Hematopoietic multipotent progenitor cell treated with erythropoietin and hydrocortisone succinate and interleukin-3 and kit ligand, for 6 days (in vitro differentiated cells): ENCODE data around the gene SLC6A4.

Experiments
- DNase-seq: peaks from one replicate; pipeline ENCODE4 v3.0.0-alpha.2; 2015

SLC6A4 gene

DNA sequence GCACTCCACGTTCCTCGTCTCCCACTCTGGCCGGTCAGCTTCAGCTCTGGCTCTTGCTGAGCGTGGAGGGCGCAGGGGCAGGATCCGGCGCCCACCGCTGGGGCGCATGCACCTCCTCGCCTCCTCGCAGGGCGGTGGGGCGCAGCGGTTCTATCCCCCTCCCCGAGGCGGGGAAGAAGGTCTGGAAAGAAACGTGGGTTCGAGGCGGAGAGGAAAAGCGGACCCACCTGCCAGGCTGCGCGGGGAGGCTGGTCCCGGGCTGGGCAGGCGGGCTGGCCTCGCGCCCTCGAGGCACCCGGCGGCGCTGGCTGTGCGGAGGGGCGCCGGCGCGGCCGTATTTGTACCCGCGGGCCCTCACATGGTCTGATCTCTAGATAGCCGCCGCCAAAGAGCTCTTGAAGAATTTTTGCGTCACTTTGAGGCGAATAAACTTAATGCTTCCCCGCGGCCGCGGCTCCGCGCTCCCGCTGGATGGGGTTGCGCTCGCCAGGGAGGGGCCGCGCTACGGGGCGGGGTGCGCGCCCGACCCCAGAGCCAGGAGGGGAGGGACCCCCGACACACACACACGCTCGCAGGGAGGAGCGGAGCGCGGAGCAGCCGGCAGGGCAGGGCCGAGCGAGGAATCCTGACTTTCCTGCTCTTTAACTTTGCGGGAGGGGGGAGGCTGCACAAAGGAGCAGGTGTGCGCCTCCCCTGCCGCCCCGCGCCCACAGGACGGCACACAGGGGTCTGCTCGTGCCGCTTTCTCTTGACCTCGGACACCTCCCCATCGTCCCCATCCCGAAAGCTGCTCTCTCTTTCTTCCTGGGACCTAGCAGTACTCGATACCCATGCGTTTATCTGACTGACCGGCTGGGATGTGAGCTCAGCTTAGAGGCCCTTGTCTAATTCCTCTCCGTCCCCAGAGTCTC lies at the start of gene SLC6A4:
SLC6A4 (minus strand) TSS at position 312 of the 911 bp plus-strand sequence. CDS start 13,739 bp downstream, outside the sequence.
- peak; percentile 54 for DNase-seq

DNA sequence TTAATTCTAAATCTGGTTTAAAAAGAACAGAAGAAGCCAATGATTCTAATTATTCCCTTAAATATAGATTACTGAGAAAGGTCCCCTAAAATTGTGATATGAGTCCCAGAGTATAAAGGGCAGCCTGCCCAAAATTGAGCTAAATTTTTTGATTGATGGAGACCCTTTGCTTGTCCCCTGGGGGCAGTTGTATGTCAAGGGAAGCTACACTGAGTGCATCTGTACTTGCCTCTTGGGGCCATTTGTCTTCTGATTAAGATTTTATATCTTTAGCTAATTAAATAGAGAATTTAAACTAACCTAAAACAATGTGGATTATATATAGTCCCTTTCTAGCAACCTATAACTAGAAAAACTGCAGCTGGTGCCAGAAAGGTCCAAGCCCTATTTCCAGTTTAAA lies 43.7 kb upstream of the SLC6A4 start:
- no peak for DNase-seq

DNA sequence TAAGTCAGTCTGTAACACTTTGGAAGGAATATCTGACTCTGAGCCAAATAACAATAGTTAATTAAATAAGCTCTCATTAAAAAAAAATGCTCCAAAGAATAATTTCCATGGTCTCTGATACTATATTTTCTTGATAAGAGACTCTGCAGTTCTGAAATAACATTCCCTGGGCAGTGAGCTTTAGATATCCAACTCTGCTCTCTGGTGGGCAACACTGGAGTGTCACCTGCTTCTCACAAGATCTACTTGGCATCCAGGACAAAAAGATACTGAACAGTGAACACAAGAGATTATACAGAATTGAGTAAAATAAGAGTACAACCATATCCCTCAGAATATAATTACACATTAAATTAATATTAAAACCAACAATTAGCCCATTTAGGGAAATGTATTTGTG lies 42.5 kb upstream of the SLC6A4 start:
- DNase-seq: peak; percentile 71

DNA sequence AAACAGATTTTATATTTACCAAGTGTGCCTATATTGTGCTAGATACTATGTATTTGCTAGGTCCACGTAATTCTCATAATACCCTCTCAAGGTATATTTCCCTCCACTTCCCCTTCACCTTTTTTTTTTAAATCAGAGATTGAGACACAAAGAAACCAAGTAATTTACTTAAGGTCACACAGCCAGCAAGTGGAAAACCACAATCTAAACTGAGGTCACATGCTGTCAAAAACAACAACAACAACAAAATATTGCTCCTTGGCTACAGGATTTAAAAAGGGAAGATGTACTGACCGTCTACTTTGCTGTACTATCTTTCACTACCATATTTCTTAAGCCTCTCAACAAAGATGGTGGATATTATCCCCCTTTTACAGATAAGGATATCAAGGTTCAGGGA lies 40.4 kb upstream of the SLC6A4 start:
- no peak for DNase-seq

DNA sequence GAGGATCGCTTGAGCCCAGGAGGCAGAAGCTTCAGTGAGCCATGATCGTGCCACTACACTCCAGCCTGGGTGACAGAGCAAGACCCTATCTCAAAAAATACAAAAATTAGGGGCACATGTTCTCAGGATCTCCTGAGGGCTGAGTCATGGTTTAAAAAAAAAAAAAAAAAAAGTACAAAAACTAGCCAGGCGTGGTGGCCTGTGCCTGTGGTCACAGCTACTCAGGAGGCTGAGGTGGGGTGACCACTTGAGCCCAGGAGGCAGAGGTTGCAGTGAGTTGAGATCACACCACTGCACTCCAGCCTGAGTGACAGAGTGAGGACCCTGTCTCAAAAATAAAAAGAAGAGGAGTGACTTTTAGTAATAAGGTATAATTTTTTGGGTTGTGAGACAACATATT lies 39.4 kb upstream of the SLC6A4 start:
- no peak for DNase-seq

DNA sequence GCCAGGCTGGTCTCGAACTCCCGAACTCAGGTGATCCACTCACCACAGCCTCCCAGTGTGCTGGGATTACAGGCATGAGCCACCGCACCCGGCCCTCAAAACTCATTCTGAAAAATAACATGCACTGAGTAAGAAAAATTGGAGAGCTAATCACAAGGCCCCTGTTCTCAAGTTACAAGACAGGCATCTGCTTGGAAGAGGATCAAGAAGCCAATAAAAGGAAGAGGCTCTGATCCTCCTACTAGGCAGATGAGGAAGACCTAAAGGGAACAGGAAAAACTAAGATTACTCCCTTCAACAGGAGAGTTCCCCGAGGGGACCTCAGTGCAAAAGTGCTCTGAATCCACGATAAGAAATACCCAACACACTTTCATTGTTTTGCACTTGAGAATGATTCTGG lies 37.9 kb upstream of the SLC6A4 start:
- no peak for DNase-seq

DNA sequence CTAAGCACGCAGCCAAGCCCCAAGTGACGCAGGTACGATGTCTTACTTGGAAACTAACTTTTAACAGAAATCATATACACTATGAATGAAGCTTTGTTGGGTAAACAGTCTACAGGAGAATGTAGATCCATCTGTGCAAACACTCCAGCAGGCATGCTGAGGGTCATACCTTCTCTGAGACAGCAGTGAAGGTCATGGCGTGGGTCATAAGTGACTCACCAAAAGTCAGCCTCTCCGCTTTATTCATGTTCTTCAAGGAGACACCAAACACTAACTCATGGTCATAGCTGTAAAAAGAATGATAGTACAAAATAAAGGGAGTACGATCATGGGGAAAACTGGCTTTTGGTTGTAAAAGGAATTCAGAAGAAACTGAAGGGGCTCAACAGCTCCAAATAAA lies 35.6 kb upstream of the SLC6A4 start:
- no peak for DNase-seq

DNA sequence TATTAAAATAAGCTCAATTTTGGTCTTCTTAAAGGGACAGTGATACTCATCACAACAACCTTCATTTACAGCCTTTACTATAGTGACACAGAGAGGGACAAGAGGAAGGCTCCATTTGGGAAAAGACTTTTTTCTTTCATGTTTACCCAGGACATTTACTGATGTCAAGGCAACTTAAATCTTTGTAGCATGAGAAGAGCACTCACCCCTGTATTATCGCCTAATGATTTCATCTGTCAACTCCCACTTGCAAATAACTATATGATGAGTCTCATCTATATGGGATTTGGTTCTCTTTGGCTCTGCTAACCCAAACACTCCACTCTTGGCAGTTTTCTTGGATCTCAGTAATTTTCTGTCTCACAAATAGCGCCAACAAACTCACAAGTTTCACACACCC lies 32.1 kb upstream of the SLC6A4 start:
- no peak for DNase-seq

DNA sequence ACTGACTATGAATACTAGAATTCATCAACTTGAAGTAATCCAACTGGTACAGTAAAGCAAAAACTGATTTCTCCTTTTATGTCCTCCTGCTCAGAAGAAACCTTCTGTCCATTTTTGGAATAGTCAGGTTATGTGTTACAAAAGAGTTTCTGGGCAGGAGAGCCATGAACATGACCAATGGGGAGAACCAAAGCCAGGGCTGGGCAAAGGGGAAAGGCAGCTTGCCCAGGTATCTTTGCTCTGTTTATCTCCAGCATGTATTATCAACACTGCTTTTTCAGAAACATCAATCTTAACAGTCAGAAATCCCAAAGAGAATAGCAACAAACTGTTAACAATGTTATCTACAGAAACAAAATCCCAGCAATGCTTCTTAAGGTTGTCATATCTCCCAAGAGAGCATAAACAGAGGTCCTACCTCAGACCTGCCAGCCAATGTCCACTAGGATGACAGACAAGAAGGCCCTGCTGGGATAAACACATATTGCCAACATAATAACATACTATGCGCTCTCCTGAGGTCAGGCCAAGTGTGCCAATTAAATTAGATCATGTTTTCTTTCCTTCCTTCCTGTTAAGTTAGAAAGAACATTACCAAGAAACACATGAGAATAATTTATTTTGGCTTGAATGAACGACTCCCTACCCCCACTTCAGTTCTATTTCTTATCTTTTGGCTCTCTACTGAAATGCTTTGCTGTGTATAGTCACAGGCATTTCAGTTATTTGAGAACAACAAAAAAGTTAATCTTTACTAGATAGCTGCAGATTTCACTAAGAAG lies 28.2 kb upstream of the SLC6A4 start:
- no peak for DNase-seq

DNA sequence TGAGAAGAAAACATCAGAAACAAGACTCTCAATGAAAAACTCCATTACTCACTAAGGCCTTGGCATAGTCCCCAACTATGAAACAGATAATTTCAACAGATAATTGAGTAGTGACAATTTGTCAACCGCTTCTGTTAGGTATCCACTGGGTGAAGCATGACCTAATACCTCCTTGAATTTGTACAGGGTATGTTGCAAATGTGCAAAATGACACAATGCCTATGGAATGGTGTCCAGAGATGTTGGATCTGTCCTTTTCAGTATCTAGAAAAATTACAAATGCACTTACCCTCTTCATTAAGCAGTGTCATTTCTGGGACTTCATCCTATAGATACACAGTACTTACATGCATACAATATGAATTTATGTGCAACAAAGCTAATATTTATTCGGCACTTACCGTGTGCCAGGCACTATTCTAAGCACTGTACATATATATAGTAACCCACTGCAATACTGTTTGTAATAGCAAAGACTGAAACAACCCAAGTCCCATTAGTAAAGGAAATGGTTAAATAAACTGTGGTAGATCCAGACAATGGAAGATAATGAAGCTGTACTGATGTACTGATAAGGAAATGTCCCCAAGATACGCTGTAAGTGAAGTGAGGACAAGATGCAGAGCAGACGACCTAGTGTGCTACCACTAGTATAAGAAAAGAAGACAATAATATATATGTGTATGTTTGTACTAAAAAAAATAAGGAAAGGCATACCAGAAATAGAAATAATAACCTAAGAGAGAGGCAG lies 21.4 kb upstream of the SLC6A4 start:
- no peak for DNase-seq

DNA sequence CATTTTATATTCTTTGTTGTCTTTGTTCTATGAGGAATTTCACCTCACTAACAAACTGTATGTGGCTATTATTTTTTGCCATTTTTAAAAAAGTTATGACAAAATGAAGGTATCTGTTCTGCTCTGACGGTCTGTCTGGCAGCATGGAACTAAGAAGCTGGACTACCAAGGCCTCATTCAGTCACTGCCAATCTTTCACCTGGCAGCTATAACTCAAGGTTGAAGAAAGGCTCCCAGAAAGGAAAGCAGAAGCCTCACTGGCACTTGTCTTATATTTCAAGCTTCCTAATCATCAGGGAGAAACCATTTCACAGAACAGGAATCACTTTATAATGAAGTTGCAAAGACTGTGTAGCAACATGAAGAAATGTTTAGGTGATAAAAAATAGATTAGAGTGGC lies 18.7 kb upstream of the SLC6A4 start:
- DNase-seq: no peak

DNA sequence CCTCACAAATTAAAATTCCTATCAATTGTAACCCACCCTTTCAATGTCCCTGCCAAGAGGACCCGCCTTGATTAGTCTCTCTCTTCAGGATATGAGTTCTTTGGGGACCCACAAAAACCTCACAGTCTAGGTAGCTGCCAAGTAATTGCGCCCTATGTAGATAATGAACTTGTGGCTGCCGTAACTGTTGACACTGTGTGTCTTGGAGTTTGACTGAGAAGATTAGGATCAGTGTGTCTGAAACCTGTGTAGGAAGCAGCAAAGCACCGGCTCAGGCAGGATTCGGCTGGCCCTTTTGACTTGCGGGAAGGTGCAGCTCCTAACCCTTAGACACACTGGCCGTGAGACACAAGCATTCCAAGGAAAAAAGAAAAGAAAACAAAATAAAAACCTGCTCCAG lies 17.8 kb upstream of the SLC6A4 start:
- DNase-seq: peak; percentile 61

DNA sequence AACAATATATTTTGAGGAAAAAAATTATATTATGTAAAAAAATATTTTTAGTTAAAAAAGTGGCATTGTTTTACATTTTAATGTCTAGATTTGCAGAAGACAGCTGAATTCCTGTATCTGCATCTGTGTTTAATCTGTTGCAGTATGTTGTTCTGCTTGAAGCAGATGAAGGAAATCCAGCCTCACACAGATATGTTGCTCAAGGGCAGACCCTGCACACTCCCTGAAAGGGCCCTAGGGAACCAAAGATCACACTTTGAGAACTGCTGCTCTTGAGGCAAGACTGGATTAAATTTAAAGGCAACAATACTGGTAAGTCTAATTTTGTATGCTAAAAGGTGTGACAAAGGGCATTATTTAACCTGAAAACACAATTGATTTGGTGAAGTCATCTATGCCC lies 16.4 kb upstream of the SLC6A4 start:
- DNase-seq: no peak

DNA sequence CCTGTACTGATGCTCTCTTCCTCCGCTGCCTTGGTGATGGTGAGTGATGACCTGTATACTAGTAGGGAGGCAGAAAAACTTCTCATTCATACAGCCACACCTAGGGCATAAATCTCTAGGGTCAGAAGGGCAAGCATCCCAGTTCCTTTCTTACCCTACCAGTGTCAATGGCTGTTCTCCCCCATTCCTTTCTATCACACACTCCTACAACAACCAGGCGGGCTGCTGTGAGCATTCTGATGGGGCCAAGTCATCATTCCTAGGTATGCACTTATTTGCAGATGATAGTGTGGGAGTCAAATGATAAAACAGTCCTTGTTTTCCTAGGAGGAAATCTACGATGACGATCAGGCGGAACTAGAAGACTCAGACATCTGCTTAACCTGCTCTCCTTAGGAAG lies 14.0 kb upstream of the SLC6A4 start:
- DNase-seq: no peak

DNA sequence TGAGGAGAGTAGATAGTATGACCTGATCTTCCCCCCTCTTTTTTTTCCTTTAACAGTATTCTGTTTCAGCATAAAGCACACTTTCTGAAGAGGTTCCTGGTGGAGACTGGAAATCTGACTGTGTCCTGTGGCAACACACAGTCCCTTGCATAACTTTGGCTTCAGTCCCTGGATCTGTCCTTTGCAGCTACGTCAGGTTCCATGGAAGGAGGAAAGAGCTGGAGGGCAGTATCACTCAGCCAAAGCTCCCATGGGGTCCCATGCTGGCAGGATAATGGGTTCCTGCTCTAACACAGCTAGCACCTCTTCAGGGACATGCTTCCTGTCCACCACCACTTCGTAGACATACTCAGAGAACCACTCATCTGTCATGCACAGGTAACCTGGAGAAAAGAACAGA lies 13.3 kb upstream of the SLC6A4 start:
- DNase-seq: no peak

DNA sequence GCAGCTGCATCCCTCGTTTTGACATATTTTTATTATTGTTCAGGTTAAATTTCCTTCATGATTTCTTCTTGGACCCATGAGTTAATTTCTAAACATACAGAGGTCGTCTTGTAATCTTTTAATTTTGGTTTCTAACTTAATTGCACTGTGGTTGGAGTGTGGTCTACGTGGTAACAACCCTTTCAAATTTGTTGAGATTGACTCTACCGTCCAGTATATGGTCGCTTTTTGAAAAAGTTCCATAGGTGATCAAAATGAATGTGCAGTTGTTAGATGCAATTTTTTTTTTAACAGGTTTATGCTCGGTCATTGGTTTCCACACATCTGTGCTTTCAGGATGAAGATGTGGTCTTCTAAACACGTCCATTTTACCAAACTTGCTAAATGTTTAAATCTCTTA lies 11.0 kb upstream of the SLC6A4 start:
- DNase-seq: no peak

DNA sequence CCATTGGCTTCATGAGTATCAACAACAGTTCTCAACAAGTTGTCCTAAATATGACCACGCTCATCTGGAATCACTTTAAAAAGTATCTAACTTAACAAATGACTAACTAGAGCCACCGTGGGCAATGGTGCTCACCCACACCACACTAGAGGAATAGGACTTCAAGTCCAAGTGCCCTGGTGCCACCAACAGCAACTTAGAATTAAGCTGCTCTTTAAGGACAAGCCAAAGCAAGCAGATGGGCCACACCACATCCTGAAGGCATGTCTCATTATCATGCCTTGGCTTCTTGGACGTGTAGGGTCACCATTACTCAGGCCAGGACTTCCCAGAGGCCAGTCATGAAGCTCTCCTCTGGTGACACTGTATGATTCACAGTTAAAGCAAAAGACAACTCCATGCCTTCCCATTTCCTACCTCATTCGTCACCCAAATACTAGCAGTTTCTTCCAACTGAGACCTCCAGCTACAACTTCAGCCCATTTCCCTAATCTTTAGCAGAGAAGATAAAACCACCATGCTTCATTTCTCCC lies 9.4 kb upstream of the SLC6A4 start:
- DNase-seq: no peak

DNA sequence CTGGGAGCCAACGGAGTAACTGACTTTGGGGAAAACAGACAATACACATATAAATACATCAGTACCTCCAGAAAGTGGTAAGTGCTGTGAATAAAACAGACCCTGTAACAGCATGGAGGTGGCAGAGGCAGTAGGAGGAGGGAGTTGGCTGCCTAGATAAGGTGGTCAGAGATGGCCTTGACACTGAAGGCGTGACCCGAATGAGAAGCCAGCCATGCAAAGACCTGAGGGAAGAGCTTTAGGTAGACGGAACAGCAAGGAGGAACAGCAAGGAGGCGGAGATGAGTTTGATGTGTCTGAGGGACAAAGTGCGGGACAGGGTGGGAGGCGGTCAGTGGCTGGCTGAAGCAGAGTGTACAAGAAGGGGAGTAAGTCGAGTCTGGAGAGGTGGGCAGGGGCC lies 8.1 kb upstream of the SLC6A4 start:
- no peak for DNase-seq

DNA sequence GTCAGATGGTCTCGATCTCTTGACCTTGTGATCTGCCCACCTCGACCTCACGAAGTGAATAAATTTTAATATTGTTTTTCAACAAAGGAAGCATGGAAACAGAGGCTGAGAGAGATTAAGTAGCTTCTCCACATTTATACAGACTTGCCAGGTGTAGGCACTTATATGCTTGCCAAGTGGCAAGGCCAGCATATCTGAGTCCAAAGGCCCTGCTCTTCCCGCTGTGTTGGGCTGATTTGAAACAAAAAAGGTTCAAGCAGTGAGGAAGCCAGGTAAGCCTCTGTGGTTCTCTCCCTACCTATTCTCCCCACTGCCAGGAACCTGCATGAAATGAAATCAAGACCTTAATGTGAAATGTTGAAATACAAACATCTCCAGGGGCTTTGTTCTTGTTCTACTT lies 7.5 kb upstream of the SLC6A4 start:
- DNase-seq: no peak

DNA sequence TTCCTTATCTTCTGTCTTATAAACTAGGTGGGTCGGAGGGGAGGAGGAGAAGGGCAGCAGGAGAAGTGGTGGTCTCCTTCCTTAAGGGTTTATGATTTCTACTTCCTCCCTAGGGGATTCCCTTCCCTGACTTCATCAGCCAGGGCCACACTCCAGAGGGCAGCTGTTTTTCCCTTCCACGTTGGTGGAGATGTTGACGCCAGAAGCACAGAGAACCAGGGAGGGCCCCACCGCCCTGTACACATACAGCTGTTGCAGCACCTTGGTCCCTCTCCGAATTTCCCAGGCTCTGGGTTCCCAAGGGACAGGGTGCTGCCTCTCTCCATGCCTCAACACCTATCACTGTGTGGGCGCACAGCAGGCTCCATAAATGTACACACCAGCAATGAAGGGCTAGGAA lies 5.6 kb upstream of the SLC6A4 start:
- no peak for DNase-seq

DNA sequence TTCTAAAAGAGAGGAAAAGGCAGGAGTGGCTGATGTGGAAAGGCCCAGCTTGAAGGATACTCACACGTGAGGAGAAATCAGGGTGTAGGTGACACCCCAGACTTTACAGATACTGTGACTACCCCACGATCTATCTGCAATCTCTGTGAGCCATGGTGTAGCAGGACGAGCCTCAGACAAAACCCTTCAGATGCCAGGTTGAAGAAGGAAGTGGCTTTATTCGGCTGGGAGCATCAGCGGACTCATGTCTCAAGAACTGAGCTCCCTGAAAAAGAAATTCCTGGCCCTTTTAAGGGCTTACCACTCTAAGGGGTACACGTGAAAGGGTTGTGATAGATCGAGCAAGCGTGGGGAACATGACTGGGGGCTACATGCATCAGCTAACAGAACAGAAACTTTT lies 4.7 kb upstream of the SLC6A4 start:
- DNase-seq: no peak

DNA sequence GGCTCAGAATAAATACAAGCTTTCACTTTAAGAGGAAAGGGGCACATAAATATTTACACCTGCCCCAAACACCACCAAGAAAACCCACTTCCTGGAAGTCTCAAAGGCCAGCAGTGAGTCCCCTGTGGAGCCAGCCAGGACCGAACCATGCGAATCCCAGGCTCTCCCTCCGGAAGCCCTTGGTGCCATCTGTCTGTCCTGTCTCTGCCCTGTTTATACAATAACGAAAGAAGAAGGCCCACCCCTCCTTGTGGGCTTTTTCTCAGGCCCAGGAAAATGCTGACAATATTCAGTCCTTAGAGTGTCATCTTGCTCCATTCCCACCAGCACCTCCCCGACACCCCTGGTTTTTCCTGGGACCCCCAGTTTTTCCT lies 3.6 kb upstream of the SLC6A4 start:
- no peak for DNase-seq

DNA sequence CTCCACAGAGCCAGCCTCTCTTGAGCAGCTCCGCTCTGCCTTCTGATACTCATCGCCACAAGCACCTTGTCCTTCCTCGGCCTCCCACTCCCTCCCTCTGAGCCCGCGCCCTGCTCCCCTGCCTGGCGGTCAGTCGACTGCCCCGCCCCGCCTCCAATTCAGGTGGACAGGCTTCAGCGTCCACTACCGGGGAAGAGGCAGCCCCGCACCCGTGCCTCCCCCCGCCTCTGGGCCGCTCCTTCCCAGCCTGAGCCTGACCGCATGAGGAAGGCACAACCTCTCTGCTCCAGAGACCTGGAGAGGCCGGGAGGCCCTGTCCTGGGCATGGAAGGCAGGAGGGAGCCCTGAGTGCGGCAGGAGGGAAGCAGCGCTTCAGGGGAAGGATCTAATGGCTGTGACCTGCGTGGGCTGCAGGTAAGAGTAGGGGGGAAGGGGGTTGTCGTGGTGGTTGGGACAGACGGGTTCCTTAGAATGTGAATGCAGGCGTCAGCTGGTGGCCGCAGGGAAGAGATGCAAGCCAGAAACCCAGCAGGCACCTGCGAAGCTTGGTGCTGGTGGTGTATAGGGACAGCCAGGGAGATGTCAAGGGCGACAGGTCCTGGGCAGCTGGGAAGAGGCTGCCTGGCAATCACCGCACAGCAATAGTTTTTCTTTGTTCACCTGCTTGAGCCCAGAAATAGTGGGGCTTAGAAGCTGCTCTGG lies 3.0 kb upstream of the SLC6A4 start:
- no peak for DNase-seq
